ENCODE results near the gene TMCC2. TPM values are rescaled to one million over a fixed set of nuclear protein-coding genes. Genes with fewer than 3 reads are reported as not detected.

The TMCC2 gene
- total RNA-seq, 1 donor from 2014 or later: 5.6 TPM

DNA sequence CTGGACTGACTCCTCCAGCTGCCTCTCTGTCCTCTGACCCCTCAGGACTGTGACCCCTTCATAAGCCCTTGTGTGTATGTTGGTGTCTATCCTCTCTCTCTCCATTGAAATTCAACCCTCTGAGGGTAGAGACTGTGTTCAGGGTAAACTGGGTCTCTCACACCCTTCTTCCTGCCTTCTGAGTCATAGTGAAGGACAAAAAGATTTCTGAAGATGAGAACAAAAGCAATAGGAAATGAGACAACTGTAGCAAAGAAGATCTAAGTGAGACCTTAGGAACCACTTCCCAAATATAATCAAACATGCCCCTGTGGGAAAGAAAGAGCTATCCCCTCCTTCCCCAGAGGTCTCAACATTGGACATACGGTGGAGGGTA is 76.9 kb downstream of the TMCC2 start:
- H3K4me3 Mint-ChIP-seq (ENCODE audit: unreplicated experiment): no peak overlapping the region
- H3K9me3 Mint-ChIP-seq (ENCODE audit: unreplicated experiment): no peaks in the 10 kb centered on the region
- TF ChIP-seq, protein P1, sequence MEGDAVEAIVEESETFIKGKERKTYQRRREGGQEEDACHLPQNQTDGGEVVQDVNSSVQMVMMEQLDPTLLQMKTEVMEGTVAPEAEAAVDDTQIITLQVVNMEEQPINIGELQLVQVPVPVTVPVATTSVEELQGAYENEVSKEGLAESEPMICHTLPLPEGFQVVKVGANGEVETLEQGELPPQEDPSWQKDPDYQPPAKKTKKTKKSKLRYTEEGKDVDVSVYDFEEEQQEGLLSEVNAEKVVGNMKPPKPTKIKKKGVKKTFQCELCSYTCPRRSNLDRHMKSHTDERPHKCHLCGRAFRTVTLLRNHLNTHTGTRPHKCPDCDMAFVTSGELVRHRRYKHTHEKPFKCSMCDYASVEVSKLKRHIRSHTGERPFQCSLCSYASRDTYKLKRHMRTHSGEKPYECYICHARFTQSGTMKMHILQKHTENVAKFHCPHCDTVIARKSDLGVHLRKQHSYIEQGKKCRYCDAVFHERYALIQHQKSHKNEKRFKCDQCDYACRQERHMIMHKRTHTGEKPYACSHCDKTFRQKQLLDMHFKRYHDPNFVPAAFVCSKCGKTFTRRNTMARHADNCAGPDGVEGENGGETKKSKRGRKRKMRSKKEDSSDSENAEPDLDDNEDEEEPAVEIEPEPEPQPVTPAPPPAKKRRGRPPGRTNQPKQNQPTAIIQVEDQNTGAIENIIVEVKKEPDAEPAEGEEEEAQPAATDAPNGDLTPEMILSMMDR (IDR thresholded peaks at IDR 0.05; ENCODE audit: unreplicated experiment): no peak
- peaks cover 3% of the 10 kb centered on the region for H3K27me3 Mint-ChIP-seq (ENCODE audit: unreplicated experiment)
- no peak for DNase-seq (ENCODE audit: low spot score)
- H3K27ac Mint-ChIP-seq (ENCODE audit: unreplicated experiment): no peak overlapping the region
- H3K4me1 Mint-ChIP-seq (ENCODE audit: unreplicated experiment): peaks cover 25% of the 10 kb centered on the region
- H3K36me3 Mint-ChIP-seq (ENCODE audit: low read depth, unreplicated experiment): peaks cover 38% of the 10 kb centered on the region

DNA sequence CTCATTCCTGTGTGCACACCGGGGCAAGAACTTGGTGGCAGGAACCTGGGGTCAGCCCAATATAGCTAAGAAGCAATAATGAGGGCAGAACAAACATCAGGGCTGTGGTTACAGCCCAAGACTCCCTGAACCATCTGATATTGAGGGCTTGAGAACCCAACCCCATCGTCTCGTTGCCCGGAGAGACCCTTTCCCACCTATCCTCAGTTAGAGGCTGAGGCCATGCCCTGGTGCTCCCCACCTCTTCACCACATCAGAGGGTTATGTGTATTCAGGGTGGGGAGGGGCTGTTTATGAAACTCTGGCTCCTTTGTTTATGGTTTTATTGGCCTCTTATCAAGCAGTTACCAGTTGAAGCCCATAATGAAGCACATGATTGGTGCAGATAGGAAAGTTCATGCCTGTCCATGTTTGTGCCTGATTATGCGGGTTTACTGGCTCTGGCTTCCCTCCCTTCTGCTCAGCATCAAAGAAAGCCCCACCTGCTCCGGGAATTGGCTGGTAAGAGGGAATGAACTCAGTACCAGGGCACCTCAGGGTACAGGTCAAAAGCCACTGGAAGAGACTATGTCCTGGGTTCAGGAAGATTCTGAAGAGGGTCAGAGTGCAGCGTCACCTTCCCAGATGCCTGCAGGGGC is 79.3 kb downstream of the TMCC2 start:
- TF ChIP-seq, protein P1 (IDR thresholded peaks at IDR 0.05; ENCODE audit: unreplicated experiment): no peak
- Mint-ChIP-seq H3K27ac (ENCODE audit: unreplicated experiment) (no peak overlapping the region), H3K4me3 (ENCODE audit: unreplicated experiment) (no peak overlapping the region), H3K4me1 (ENCODE audit: unreplicated experiment) (peaks cover 11% of the 10 kb centered on the region), H3K27me3 (ENCODE audit: unreplicated experiment) (peaks cover 6% of the 10 kb centered on the region), H3K36me3 (ENCODE audit: low read depth, unreplicated experiment) (peaks cover 52% of the 10 kb centered on the region), H3K9me3 (ENCODE audit: unreplicated experiment) (no peaks in the 10 kb centered on the region)
- DNase-seq (ENCODE audit: low spot score): no peak

DNA sequence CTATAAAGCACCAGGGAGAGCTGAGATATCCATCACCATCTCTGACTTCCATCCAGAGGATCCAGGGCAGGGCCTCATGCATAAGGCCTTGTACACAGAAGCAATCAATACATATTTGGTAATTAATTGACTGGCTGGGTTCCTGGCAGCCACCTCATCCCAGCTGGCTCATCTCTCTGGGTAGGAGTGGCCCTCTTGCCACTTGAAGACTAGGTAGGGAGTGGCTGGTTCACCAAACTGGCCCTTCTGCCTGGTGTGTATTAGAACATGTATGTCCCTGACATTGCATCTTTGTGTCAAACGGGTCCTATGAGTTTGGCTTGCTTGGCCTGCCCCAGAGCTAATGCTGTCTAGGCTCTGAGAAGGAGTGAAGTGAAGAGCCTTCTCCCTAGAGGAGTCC is 82.0 kb downstream of the TMCC2 start:
- DNase-seq (ENCODE audit: low spot score): no peak
- TF ChIP-seq, protein P1 (IDR thresholded peaks at IDR 0.05; ENCODE audit: unreplicated experiment): no peak
- Mint-ChIP-seq H3K27ac (ENCODE audit: unreplicated experiment) (no peak overlapping the region), H3K4me3 (ENCODE audit: unreplicated experiment) (no peak overlapping the region), H3K4me1 (ENCODE audit: unreplicated experiment) (peaks cover 29% of the 10 kb centered on the region), H3K36me3 (ENCODE audit: low read depth, unreplicated experiment) (peaks cover 46% of the 10 kb centered on the region), H3K27me3 (ENCODE audit: unreplicated experiment) (peaks cover 19% of the 10 kb centered on the region), H3K9me3 (ENCODE audit: unreplicated experiment) (no peaks in the 10 kb centered on the region)

DNA sequence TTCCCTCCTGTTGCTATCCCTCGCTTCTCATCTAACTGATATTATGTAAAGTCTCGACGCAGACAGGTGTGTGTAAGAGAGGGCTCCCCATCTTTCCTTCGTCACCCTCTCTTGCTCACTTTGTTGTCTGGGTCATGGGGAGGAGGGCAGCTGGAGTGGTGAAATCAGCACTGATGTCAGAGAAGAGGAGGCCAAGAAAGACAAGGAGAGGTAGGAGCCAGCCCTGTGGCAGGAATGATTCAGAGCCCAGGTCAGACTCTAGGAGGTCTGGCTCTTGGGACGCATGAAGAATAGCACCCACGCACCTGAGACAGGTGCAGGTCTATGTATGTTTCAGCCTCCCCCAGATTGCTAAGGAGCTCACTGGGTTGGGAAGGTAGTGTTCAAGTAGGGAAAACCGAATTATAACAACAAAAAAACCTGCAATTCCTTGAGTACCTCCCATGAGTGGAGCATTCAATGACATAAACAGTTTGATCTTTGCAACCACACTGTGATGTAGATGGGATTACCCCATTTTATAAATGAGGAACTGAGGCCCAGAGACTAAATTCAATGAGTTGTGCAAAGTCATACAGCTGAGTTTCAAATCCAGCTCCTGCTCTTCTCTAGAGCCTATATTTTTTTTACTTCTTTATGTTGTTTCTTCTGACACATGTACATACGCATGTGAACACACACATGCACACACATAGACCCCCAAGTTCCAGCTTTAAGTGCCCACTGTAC is 83.4 kb downstream of the TMCC2 start:
- Mint-ChIP-seq H3K27me3 (ENCODE audit: unreplicated experiment) (peaks cover 17% of the 10 kb centered on the region), H3K4me1 (ENCODE audit: unreplicated experiment) (peaks cover 29% of the 10 kb centered on the region), H3K27ac (ENCODE audit: unreplicated experiment) (peak overlapping the region; percentile 26), H3K36me3 (ENCODE audit: low read depth, unreplicated experiment) (peaks cover 36% of the 10 kb centered on the region), H3K4me3 (ENCODE audit: unreplicated experiment) (peak overlapping the region; percentile 47), H3K9me3 (ENCODE audit: unreplicated experiment) (no peaks in the 10 kb centered on the region)
- TF ChIP-seq, protein P1 (IDR thresholded peaks at IDR 0.05; ENCODE audit: unreplicated experiment): no peak
- DNase-seq (ENCODE audit: low spot score): no peak

Measured in endothelial cell (in vitro differentiated cells).